ENCODE data around the gene PIK3CB.

GRCh38 chr3:138642226-138642926, 192.4 kb downstream of the PIK3CB start:
- no peak for TF ChIP-seq CTCF (IDR thresholded peaks at IDR 0.05; ENCODE audit: insufficient read depth, low read length, poor library complexity, severe bottlenecking)
- TF ChIP-seq EZH2phosphoT487 (conservative IDR thresholded peaks at IDR 0.05; ENCODE audit: low read length) = no peak
